GM12878 (cell line): ENCODE measurements around the gene BCAS3. TPM values are rescaled to one million over a fixed set of nuclear protein-coding genes. Genes with fewer than 3 reads are reported as not detected.

Experiments
- ATAC-seq: fragments of 200-7000 bp; cut with Tn5 transposase; 3 replicates; pipeline ENCODE4 v1.9.1; 2020; ENCODE audit warnings: mild to moderate bottlenecking, moderate library complexity
- BruUV-seq: library from RNA; stranded (reverse); fragments of 400-500 nt; replicated peaks from 2 replicates; lab custom pipeline; 2021; lab: Mats Ljungman, UMichigan
- CTCF ChIA-PET: fragments of 300-600 bp; sonication (Branson Sonifier 250); formaldehyde crosslinking; extraction: SDS; loops from one replicate; lab custom pipeline; 2021; ENCODE audit warnings: inconsistent platforms; lab: Yijun Ruan, JAX
- POLR2A ChIA-PET: fragments of 350-600 bp; formaldehyde crosslinking; extraction: SDS; loops from one replicate; lab custom pipeline; 2021; ENCODE audit warnings: inconsistent platforms; lab: Charles Lee
- RAD21 ChIA-PET: fragments of 300-600 bp; sonication (Branson Sonifier 250); formaldehyde crosslinking; loops from one replicate; lab custom pipeline; 2023; ENCODE audit warnings: antibody characterized with exemption; ENCODE audit not compliant: unreplicated experiment; lab: Charles Lee
- SMC1A ChIA-PET: fragments of 300-600 bp; sonication (Branson Sonifier 250); formaldehyde crosslinking; loops from one replicate; lab custom pipeline; 2023; ENCODE audit not compliant: unreplicated experiment, uncharacterized antibody; lab: Charles Lee
- DNase-seq: peaks from one replicate; pipeline ENCODE4 v3.0.0-alpha.2; 2011; ENCODE audit warnings: low read depth, low spot score
- FAIRE-seq: peaks from 3 replicates; lab custom pipeline; 2011; peaks lifted over from hg19 to GRCh38; lab: Jason Lieb, UNC
- H2AFZ ChIP-seq: 2 replicates; pipeline ENCODE4 v1.6.0; 2011; ENCODE audit warnings: low read depth, low read length, control low read depth; ENCODE audit not compliant: control insufficient read depth
- H3K27ac ChIP-seq: 2 replicates; pipeline ENCODE4 v1.5.1; 2011; ENCODE audit warnings: control low read depth; ENCODE audit not compliant: control insufficient read depth, insufficient read depth
- H3K27me3 ChIP-seq, 2 experiments: replicated peaks in 1 of 2; 2 replicates each; pipeline versions ENCODE4 v1.6.0 to v1.6.1; 2011; ENCODE audit warnings: low read length in 1 of 2; ENCODE audit not compliant: control insufficient read depth in 2 of 2, insufficient read depth in 2 of 2
- H3K36me3 ChIP-seq, 2 experiments: 2 replicates each; pipeline ENCODE4 v1.5.1; 2011; ENCODE audit warnings: low read length in 1 of 2; ENCODE audit not compliant: control insufficient read depth in 2 of 2, insufficient read depth in 2 of 2
- H3K4me1 ChIP-seq: 2 replicates; pipeline ENCODE4 v1.6.1; 2011; ENCODE audit warnings: mild to moderate bottlenecking, low read length, moderate library complexity, mixed read lengths; ENCODE audit not compliant: control insufficient read depth, insufficient read depth
- H3K4me2 ChIP-seq: 2 replicates; pipeline ENCODE4 v1.6.0; 2011; ENCODE audit warnings: control low read depth; ENCODE audit not compliant: control insufficient read depth, insufficient read depth
- H3K4me3 ChIP-seq: fragments of 200-600 bp; sonication (generic); 2 replicates; pipeline ENCODE4 v1.5.1; 2016
- H3K79me2 ChIP-seq: 2 replicates; pipeline ENCODE4 v1.6.0; 2011; ENCODE audit warnings: low read length; ENCODE audit not compliant: control insufficient read depth, insufficient read depth
- H3K9ac ChIP-seq: 2 replicates; pipeline ENCODE4 v1.8.0; 2011; ENCODE audit warnings: low read length, control low read depth, mixed read lengths; ENCODE audit not compliant: control insufficient read depth, insufficient read depth
- H3K9me3 ChIP-seq: replicated peaks from 3 replicates; pipeline ENCODE4 v1.5.1; 2011; ENCODE audit warnings: mild to moderate bottlenecking, low read length; ENCODE audit not compliant: control insufficient read depth, insufficient read depth
- H4K20me1 ChIP-seq: 2 replicates; pipeline ENCODE4 v1.6.0; 2011; ENCODE audit not compliant: control insufficient read depth, insufficient read depth
- CEBPB ChIP-seq, 2 experiments: fragments of 150-350 bp in 1 of 2; IDR thresholded peaks; 2 replicates each; pipeline ENCODE4 v1.6.1; 2012 to 2014; ENCODE audit warnings: low read depth in 2 of 2, low read length in 2 of 2, borderline replicate concordance in 1 of 2, inconsistent platforms in 1 of 2
- ETV6 ChIP-seq, 2 experiments: fragments of 450-650 bp in 1 of 2; IDR thresholded peaks in 1 of 2; conservative IDR thresholded peaks in 1 of 2; 2 replicates each; pipeline ENCODE4 v1.6.1; 2014; ENCODE audit warnings: antibody characterized with exemption in 1 of 2, borderline replicate concordance in 1 of 2, low read depth in 1 of 2, mild to moderate bottlenecking in 1 of 2, moderate library complexity in 1 of 2
- MEF2A ChIP-seq: IDR thresholded peaks from 2 replicates; pipeline ENCODE4 v1.6.1; 2011; ENCODE audit warnings: low read depth, mild to moderate bottlenecking, low read length, moderate library complexity; ENCODE audit not compliant: insufficient read depth
- NRF1 ChIP-seq: conservative IDR thresholded peaks from 2 replicates; pipeline ENCODE4 v1.6.1; 2011; ENCODE audit warnings: mild to moderate bottlenecking, low read depth, low read length, improper control_type of control experiment
- RUNX3 ChIP-seq: IDR thresholded peaks from 2 replicates; pipeline ENCODE4 v1.6.1; 2012; ENCODE audit warnings: low read length, inconsistent platforms
- ZNF622 ChIP-seq: fragments of 450-650 bp; IDR thresholded peaks from 2 replicates; pipeline ENCODE4 v1.6.1; 2017; ENCODE audit warnings: mild to moderate bottlenecking, inconsistent platforms
- WGBS: methylation state at CpG from one replicate; pipeline ENCODE4 v1.1.6; 2016; ENCODE audit warnings: low lambda C conversion rate; ENCODE audit not compliant: insufficient replicate concordance, insufficient coverage; ENCODE audit errors: missing lambda C conversion rate; 5-methylcytosine and 5-hydroxymethylcytosine counted together
- in situ Hi-C: fragments of 300-500 bp; cut with MboI; formaldehyde crosslinking; loops from 9 replicates; pipeline ENCODE4 v1.14.3; 2018; ENCODE audit warnings: mixed read lengths
- intact Hi-C: fragments of 100-400 bp; cut with micrococcal nuclease; formaldehyde crosslinking; loops from one replicate; pipeline ENCODE4 v1.14.2; 2022; ENCODE audit not compliant: unreplicated experiment
- polyA plus RNA-seq, 11 experiments: library from polyadenylated mRNA; depleted of rRNA in 4 of 11; unstranded in 6 of 11; stranded (reverse) in 5 of 11; fragments of >200 nt; fragmentation: Nextera tagmentation in 4 of 11; fragmentation: Illumina TruSeq in 1 of 11; extraction: Ambion mirVana in 4 of 11; extraction: Trizol in 1 of 11; gene quantifications; 1 replicate in 1 of 11; 2 replicates in 10 of 11; pipeline versions ENCODE4 v1.2.1 to v1.2.3, GENCODE V29; 2011 to 2016; ENCODE audit warnings: inconsistent platforms in 2 of 11, missing spikeins in 2 of 11, low read depth in 1 of 11
- total RNA-seq, 4 experiments: library from RNA; depleted of rRNA in 3 of 4; stranded (reverse); fragments of >200 nt in 3 of 4; fragmentation: Illumina TruSeq in 1 of 4; extraction: Trizol in 1 of 4; gene quantifications; 2 replicates each; pipeline versions ENCODE4 v1.2.1 to v1.2.3, GENCODE V29; 2013 to 2021
- TF ChIP-seq, protein P1 (sequence below): fragments of 450-650 bp; IDR thresholded peaks from 2 replicates; pipeline ENCODE4 v1.6.1; 2016; ENCODE audit warnings: mild to moderate bottlenecking, moderate library complexity, borderline replicate concordance
- TF ChIP-seq, protein P2 (sequence below): fragments of 450-650 bp; conservative IDR thresholded peaks from 2 replicates; pipeline ENCODE4 v1.6.1; 2017; ENCODE audit warnings: mild to moderate bottlenecking, moderate library complexity

Gene BCAS3
- total and polyA plus RNA-seq, 10 of the 15 experiments (the other 5 are each of a cell fraction or from before 2014, with no cell fraction given), result 2.1 to 11.0 (median 6.6) TPM

DNA sequence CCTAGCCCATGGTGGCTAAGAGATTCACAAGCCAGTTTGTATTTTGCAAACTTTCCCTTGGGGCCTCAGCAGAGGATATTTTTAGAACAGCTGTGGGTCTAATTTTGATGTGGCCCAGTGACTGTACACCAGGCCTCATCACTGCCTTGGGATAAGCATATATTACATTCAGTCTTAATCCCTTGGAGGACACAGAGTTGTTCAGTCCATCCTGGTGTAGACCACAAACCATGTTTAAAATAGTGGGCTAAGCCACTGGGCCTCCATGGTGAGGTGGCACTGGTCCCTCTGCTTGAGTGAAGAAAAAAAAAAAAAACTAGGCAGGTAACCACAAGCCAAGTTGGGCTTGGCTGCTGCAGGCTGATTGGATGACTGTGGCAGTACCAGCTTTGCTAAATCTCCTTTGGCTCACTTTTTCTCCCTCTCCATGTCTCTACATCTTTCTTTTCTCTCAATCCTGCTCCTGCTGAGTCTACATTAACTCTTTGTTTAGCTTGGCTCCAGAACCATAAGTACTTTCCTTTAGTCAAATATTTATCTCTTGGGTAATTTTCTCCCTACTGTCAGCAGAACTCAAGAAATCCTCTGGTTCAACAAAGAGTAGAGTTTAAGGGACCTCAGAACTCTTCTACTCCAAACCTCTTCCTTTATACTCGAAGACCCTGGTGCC, 602.0 kb downstream of the BCAS3 start:
- H3K9me3 ChIP-seq, result no peaks in the 10 kb centered on the region; the same call in 2 of the 3 replicates
- ChIA-PET POLR2A (interaction anchor here (0.7 kb wide), 1 partner anchor 76 kb away, joined by 3 read pairs; no protein-coding TSS in a partner anchor), CTCF (interaction anchor here (0.6 to 1.0 kb wide), 3 partner anchors 34 to 218 kb away, joined by 3 to 4 read pairs (median 3); no protein-coding TSS in a partner anchor), SMC1A (no interaction called here), RAD21 (interaction anchor here (0.7 kb wide), 1 partner anchor 41 kb away, joined by 3 read pairs; no protein-coding TSS in a partner anchor)
- H3K79me2 ChIP-seq, result no peaks in the 10 kb centered on the region
- WGBS, result 0% methylated on average over 1 of the region's 1 CpG
- H3K27me3 ChIP-seq, result no peaks in the 10 kb centered on the region
- no TSS peak for BruUV-seq
- no peak overlapping the region for H3K27ac ChIP-seq
- H3K4me3 ChIP-seq, result no peak overlapping the region
- ATAC-seq (peak; percentile 63), DNase-seq (no peak), FAIRE-seq (no peak)
- no peaks in the 10 kb centered on the region for H4K20me1 ChIP-seq
- H3K36me3 ChIP-seq, result no peaks in the 10 kb centered on the region
- in situ Hi-C loops, result no loop called here
- TF ChIP-seq ZNF622, result no peak
- 0 out of 2 replicates have a peak, but pooled peaks have one; percentile 46 for TF ChIP-seq MEF2A
- peak; percentile 53 for TF ChIP-seq RUNX3
- TF ChIP-seq ETV6 (conservative IDR thresholded peaks at IDR 0.05 in 1 of 2, IDR thresholded peaks at IDR 0.05 in 1 of 2; ENCODE audit: borderline replicate concordance in 1 of 2, low read depth in 1 of 2), result 0 out of 4 replicates have a peak, but pooled peaks of 1 of the 2 experiments have one; percentile 1
- no peak overlapping the region for H2AFZ ChIP-seq
- H3K4me2 ChIP-seq, result 0 out of 2 replicates have a peak overlapping the region, but pooled peaks have one; percentile 19
- H3K9ac ChIP-seq, result no peak overlapping the region
- intact Hi-C loops, result no loop called here
- H3K4me1 ChIP-seq, result peaks cover 9% of the 10 kb centered on the region; the same call in 1 of the 2 replicates

DNA sequence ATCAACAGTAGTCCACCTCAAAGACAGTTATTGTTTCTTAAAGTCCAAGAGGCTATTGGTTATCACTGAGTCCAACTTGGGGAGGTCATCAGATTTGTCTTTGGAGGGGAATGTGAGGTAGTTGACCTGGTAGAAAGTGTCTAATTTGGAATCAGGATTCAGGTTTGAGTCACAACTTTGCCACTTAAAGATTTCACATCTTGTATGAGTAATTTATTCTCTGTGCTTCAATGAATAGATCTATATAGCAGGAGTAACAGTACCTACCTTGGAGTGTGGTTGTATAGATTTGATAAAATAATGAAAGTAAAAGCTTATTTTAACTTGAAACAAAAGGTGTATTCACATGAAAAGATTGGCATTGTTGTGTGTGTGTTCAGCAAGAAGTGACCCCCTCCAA, 602.7 kb downstream of the BCAS3 start:
- H3K4me2 ChIP-seq, result 0 out of 2 replicates have a peak overlapping the region, but pooled peaks have one; percentile 2
- CTCF ChIA-PET, result interaction anchor here (1.0 kb wide), 1 partner anchor 34 kb away, joined by 3 read pairs; no protein-coding TSS in a partner anchor
- ATAC-seq, result peak; percentile 85
- no peak overlapping the region for H3K9ac ChIP-seq
- RAD21 ChIA-PET, result no interaction called here
- FAIRE-seq, result no peak
- no peaks in the 10 kb centered on the region for H4K20me1 ChIP-seq
- no TSS peak for BruUV-seq
- no peak overlapping the region for H2AFZ ChIP-seq
- intact Hi-C loops (no loop called here), in situ Hi-C loops (no loop called here)
- H3K79me2 ChIP-seq, result no peaks in the 10 kb centered on the region
- H3K4me3 ChIP-seq, result no peak overlapping the region
- H3K4me1 ChIP-seq, result peaks cover 9% of the 10 kb centered on the region
- H3K27ac ChIP-seq, result no peak overlapping the region
- SMC1A ChIA-PET, result interaction anchor here (1.2 kb wide), 1 partner anchor 15 kb away, joined by 3 read pairs; no protein-coding TSS in a partner anchor
- POLR2A ChIA-PET, result no interaction called here
- H3K9me3 ChIP-seq, result no peaks in the 10 kb centered on the region; the same call in 2 of the 3 replicates
- no peaks in the 10 kb centered on the region for H3K36me3 ChIP-seq
- no peak for DNase-seq
- H3K27me3 ChIP-seq, result no peaks in the 10 kb centered on the region
- TF ChIP-seq, protein P1, sequence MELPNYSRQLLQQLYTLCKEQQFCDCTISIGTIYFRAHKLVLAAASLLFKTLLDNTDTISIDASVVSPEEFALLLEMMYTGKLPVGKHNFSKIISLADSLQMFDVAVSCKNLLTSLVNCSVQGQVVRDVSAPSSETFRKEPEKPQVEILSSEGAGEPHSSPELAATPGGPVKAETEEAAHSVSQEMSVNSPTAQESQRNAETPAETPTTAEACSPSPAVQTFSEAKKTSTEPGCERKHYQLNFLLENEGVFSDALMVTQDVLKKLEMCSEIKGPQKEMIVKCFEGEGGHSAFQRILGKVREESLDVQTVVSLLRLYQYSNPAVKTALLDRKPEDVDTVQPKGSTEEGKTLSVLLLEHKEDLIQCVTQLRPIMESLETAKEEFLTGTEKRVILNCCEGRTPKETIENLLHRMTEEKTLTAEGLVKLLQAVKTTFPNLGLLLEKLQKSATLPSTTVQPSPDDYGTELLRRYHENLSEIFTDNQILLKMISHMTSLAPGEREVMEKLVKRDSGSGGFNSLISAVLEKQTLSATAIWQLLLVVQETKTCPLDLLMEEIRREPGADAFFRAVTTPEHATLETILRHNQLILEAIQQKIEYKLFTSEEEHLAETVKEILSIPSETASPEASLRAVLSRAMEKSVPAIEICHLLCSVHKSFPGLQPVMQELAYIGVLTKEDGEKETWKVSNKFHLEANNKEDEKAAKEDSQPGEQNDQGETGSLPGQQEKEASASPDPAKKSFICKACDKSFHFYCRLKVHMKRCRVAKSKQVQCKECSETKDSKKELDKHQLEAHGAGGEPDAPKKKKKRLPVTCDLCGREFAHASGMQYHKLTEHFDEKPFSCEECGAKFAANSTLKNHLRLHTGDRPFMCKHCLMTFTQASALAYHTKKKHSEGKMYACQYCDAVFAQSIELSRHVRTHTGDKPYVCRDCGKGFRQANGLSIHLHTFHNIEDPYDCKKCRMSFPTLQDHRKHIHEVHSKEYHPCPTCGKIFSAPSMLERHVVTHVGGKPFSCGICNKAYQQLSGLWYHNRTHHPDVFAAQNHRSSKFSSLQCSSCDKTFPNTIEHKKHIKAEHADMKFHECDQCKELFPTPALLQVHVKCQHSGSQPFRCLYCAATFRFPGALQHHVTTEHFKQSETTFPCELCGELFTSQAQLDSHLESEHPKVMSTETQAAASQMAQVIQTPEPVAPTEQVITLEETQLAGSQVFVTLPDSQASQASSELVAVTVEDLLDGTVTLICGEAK, result no peak
- no peak for TF ChIP-seq NRF1
- TF ChIP-seq CEBPB (IDR thresholded peaks at IDR 0.05; ENCODE audit: borderline replicate concordance in 1 of 2, low read depth in 2 of 2, low read length in 2 of 2), result no peak
- TF ChIP-seq, protein P2, sequence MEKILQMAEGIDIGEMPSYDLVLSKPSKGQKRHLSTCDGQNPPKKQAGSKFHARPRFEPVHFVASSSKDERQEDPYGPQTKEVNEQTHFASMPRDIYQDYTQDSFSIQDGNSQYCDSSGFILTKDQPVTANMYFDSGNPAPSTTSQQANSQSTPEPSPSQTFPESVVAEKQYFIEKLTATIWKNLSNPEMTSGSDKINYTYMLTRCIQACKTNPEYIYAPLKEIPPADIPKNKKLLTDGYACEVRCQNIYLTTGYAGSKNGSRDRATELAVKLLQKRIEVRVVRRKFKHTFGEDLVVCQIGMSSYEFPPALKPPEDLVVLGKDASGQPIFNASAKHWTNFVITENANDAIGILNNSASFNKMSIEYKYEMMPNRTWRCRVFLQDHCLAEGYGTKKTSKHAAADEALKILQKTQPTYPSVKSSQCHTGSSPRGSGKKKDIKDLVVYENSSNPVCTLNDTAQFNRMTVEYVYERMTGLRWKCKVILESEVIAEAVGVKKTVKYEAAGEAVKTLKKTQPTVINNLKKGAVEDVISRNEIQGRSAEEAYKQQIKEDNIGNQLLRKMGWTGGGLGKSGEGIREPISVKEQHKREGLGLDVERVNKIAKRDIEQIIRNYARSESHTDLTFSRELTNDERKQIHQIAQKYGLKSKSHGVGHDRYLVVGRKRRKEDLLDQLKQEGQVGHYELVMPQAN, result no peak
